ENCODE results near the gene KCNQ5. TPM values are rescaled to one million over a fixed set of nuclear protein-coding genes. Genes with fewer than 3 reads are reported as not detected.

Gene KCNQ5
- total RNA-seq, 1 experiment from 2014 or later, result 2.0 TPM

DNA sequence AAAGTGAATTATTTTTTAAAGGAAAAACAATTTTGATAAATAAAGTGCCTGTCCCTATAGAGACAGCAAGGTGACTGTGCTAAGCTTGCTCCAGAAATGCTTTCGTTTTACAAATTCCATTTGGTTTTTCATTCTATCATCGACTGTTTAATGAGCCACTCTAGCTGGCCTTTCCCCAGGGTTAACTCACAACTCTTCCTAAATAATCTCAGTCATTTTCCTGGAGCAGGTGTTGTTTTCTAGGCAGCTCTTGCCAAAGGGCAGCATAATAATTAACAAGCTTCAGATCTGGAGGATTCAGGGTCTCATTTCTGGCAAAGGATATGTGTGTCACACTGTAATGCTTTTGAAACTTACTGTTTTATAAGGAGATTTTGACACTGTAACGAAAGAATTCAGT lies 419.2 kb downstream of the KCNQ5 start:
- ChIA-PET CTCF (no interaction called here), POLR2A (no interaction called here)
- peaks cover 4% of the 10 kb centered on the region; the same call in 1 of the 2 replicates for H3K4me1 Mint-ChIP-seq
- no peak overlapping the region for H3K27ac Mint-ChIP-seq
- H3K27me3 Mint-ChIP-seq (ENCODE audit: low read depth), result no peaks in the 10 kb centered on the region
- H3K9me3 Mint-ChIP-seq, result peaks cover 16% of the 10 kb centered on the region
- no peaks in the 10 kb centered on the region for H3K36me3 Mint-ChIP-seq
- ATAC-seq (no peak), DNase-seq (ENCODE audit: low spot score) (no peak)
- H3K4me3 Mint-ChIP-seq, result no peak overlapping the region
- TF ChIP-seq MAX (CRISPR knock-in tag; IDR thresholded peaks at IDR 0.05) (no peak), SOX15 (CRISPR knock-in tag; IDR thresholded peaks at IDR 0.05) (no peak), TEAD1 (CRISPR knock-in tag; IDR thresholded peaks at IDR 0.05) (no peak), ELF4 (CRISPR knock-in tag; IDR thresholded peaks at IDR 0.05; ENCODE audit: low read depth) (no peak), ZNF138 (CRISPR knock-in tag; conservative IDR thresholded peaks at IDR 0.05) (no peak), ZNF423 (CRISPR knock-in tag; IDR thresholded peaks at IDR 0.05) (no peak)
- TF ChIP-seq, protein P1, sequence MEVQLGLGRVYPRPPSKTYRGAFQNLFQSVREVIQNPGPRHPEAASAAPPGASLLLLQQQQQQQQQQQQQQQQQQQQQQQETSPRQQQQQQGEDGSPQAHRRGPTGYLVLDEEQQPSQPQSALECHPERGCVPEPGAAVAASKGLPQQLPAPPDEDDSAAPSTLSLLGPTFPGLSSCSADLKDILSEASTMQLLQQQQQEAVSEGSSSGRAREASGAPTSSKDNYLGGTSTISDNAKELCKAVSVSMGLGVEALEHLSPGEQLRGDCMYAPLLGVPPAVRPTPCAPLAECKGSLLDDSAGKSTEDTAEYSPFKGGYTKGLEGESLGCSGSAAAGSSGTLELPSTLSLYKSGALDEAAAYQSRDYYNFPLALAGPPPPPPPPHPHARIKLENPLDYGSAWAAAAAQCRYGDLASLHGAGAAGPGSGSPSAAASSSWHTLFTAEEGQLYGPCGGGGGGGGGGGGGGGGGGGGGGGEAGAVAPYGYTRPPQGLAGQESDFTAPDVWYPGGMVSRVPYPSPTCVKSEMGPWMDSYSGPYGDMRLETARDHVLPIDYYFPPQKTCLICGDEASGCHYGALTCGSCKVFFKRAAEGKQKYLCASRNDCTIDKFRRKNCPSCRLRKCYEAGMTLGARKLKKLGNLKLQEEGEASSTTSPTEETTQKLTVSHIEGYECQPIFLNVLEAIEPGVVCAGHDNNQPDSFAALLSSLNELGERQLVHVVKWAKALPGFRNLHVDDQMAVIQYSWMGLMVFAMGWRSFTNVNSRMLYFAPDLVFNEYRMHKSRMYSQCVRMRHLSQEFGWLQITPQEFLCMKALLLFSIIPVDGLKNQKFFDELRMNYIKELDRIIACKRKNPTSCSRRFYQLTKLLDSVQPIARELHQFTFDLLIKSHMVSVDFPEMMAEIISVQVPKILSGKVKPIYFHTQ (CRISPR knock-in tag; IDR thresholded peaks at IDR 0.05), result no peak
- TF ChIP-seq, protein P2, sequence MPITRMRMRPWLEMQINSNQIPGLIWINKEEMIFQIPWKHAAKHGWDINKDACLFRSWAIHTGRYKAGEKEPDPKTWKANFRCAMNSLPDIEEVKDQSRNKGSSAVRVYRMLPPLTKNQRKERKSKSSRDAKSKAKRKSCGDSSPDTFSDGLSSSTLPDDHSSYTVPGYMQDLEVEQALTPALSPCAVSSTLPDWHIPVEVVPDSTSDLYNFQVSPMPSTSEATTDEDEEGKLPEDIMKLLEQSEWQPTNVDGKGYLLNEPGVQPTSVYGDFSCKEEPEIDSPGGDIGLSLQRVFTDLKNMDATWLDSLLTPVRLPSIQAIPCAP (CRISPR knock-in tag; IDR thresholded peaks at IDR 0.05), result no peak

DNA sequence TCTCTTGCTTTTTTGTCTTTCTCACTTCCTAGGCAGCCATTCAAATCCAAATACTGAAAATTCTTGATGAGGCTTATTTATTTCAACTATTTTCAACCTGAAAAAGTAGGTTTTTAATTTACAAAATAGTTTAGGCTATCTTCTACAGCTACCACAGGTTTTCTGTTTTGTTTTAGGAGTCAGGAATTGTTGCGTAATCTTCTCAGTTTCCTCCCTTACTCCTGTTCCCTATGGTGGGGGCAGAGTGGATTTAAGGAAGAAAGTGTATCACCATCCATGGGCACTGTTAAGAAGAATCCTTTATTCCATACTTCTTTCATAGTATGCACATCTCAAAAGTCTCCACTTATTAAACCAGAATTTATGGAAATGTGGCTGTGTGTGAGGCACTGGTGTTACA lies 421.0 kb downstream of the KCNQ5 start:
- H3K4me1 Mint-ChIP-seq, result peaks cover 4% of the 10 kb centered on the region; the same call in 1 of the 2 replicates
- ATAC-seq, result no peak
- CTCF ChIA-PET, result no interaction called here
- peaks cover 16% of the 10 kb centered on the region for H3K9me3 Mint-ChIP-seq
- no peak overlapping the region for H3K27ac Mint-ChIP-seq
- no peak overlapping the region for H3K4me3 Mint-ChIP-seq
- no peaks in the 10 kb centered on the region for H3K27me3 Mint-ChIP-seq (ENCODE audit: low read depth)
- POLR2A ChIA-PET, result no interaction called here
- TF ChIP-seq ZNF138 (CRISPR knock-in tag; conservative IDR thresholded peaks at IDR 0.05), result no peak
- TF ChIP-seq NR3C1 (CRISPR knock-in tag; conservative IDR thresholded peaks at IDR 0.05; ENCODE audit: low read depth), result no peak
- TF ChIP-seq, protein P3, sequence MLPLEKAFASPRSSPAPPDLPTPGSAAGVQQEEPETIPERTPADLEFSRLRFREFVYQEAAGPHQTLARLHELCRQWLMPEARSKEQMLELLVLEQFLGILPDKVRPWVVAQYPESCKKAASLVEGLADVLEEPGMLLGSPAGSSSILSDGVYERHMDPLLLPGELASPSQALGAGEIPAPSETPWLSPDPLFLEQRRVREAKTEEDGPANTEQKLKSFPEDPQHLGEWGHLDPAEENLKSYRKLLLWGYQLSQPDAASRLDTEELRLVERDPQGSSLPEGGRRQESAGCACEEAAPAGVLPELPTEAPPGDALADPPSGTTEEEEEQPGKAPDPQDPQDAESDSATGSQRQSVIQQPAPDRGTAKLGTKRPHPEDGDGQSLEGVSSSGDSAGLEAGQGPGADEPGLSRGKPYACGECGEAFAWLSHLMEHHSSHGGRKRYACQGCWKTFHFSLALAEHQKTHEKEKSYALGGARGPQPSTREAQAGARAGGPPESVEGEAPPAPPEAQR (CRISPR knock-in tag; IDR thresholded peaks at IDR 0.05), result no peak
- no peak for TF ChIP-seq CREM (CRISPR knock-in tag; IDR thresholded peaks at IDR 0.05)
- TF ChIP-seq IRF2 (CRISPR knock-in tag; IDR thresholded peaks at IDR 0.05; ENCODE audit: borderline replicate concordance, low read depth), result no peak
- TF ChIP-seq, protein P4, sequence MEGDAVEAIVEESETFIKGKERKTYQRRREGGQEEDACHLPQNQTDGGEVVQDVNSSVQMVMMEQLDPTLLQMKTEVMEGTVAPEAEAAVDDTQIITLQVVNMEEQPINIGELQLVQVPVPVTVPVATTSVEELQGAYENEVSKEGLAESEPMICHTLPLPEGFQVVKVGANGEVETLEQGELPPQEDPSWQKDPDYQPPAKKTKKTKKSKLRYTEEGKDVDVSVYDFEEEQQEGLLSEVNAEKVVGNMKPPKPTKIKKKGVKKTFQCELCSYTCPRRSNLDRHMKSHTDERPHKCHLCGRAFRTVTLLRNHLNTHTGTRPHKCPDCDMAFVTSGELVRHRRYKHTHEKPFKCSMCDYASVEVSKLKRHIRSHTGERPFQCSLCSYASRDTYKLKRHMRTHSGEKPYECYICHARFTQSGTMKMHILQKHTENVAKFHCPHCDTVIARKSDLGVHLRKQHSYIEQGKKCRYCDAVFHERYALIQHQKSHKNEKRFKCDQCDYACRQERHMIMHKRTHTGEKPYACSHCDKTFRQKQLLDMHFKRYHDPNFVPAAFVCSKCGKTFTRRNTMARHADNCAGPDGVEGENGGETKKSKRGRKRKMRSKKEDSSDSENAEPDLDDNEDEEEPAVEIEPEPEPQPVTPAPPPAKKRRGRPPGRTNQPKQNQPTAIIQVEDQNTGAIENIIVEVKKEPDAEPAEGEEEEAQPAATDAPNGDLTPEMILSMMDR (IDR thresholded peaks at IDR 0.05), result no peak
- TF ChIP-seq, protein P5, sequence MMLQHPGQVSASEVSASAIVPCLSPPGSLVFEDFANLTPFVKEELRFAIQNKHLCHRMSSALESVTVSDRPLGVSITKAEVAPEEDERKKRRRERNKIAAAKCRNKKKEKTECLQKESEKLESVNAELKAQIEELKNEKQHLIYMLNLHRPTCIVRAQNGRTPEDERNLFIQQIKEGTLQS (CRISPR knock-in tag; conservative IDR thresholded peaks at IDR 0.05), result no peak
- TF ChIP-seq OVOL2 (CRISPR knock-in tag; IDR thresholded peaks at IDR 0.05; ENCODE audit: borderline replicate concordance), result no peak
- no peak for TF ChIP-seq E2F1 (CRISPR knock-in tag; IDR thresholded peaks at IDR 0.05)
- no peak for TF ChIP-seq ETV6 (CRISPR knock-in tag; IDR thresholded peaks at IDR 0.05)
- DNase-seq (ENCODE audit: low spot score), result no peak
- no peaks in the 10 kb centered on the region for H3K36me3 Mint-ChIP-seq

Data from WTC11 (cell line).